Muscle of arm (tissue), 12 donors: Measurements from ENCODE around the gene S100A2. TPM values are rescaled to one million over a fixed set of nuclear protein-coding genes. Genes with fewer than 3 reads are reported as not detected.
A peak's percentile ranks its signal among the peaks of the same experiment; 100 is the strongest.
"Not testable (repeated sequence)": the region's sequence is repeated elsewhere in the genome, so short reads cannot be mapped to it uniquely, and the experiment has no call there.

ENCODE experiments used
- DNase-seq: peaks from one replicate; pipeline ENCODE4 v3.0.0-alpha.2; 2013
- polyA plus RNA-seq, 12 donors: library from polyadenylated mRNA; unstranded; fragments of 120-200 nt; gene quantifications; one replicate each; pipeline ENCODE4 v1.2.1, GENCODE V29; 2013; ENCODE audit not compliant: insufficient read length in 12 of 12

The S100A2 gene
- polyA plus RNA-seq, 12 donors: 0.89 to 14.0 (median 1.8) TPM; not detected in 2

GRCh38 chr1:153534226-153534924 lies 31.3 kb downstream of the S100A2 start:
- DNase-seq: no peak

- DNase-seq: no peak
These were observed 31.9 kb downstream of the S100A2 start for GRCh38 chr1:153533689-153534201.

- DNase-seq: peak; percentile 90
These were observed 32.7 kb downstream of the S100A2 start for GRCh38 chr1:153532769-153533599.

- no peak for DNase-seq
These were observed 33.5 kb downstream of the S100A2 start for GRCh38 chr1:153532181-153532580.

- no peak for DNase-seq
These were observed 34.0 kb downstream of the S100A2 start for GRCh38 chr1:153531638-153532037.

- DNase-seq: no peak
These were observed 38.0 kb downstream of the S100A2 start for GRCh38 chr1:153527683-153528040.

- DNase-seq: no peak
These were observed 38.5 kb downstream of the S100A2 start for GRCh38 chr1:153527023-153527682.

- DNase-seq: no peak
These were observed 39.5 kb downstream of the S100A2 start for GRCh38 chr1:153526132-153526543.

GRCh38 chr1:153525088-153525728 lies 40.4 kb downstream of the S100A2 start:
- DNase-seq: no peak

GRCh38 chr1:153522353-153523048 lies 43.1 kb downstream of the S100A2 start:
- not testable (repeated sequence) for DNase-seq

GRCh38 chr1:153521808-153522207 lies 43.8 kb downstream of the S100A2 start:
- DNase-seq: not testable (repeated sequence)

- DNase-seq: no peak
These were observed 44.7 kb downstream of the S100A2 start for GRCh38 chr1:153520818-153521476.

- DNase-seq: not testable (repeated sequence)
These were observed 45.4 kb downstream of the S100A2 start for GRCh38 chr1:153520137-153520691.

- DNase-seq: no peak
These were observed 46.4 kb downstream of the S100A2 start for GRCh38 chr1:153519242-153519641.

- DNase-seq: no peak
These were observed 49.9 kb downstream of the S100A2 start for GRCh38 chr1:153515504-153516394.

GRCh38 chr1:153513666-153514065 lies 52.0 kb downstream of the S100A2 start:
- DNase-seq: no peak

- DNase-seq: no peak
These were observed 52.6 kb downstream of the S100A2 start for GRCh38 chr1:153513023-153513422.
